CD4-positive, CD25-positive, alpha-beta regulatory T cell (primary cell): ENCODE results near the gene P3H2. TPM values are rescaled to one million over a fixed set of nuclear protein-coding genes. Genes with fewer than 3 reads are reported as not detected.

Source experiments
- ATAC-seq, 2 donors: fragments of 150-1000 bp; cut with Tn5 transposase; one replicate each; pipeline ENCODE4 v1.10.0; 2021; ENCODE audit warnings: low read depth in 2 of 2, moderate number of reproducible peaks in 2 of 2, moderate library complexity in 1 of 2
- DNase-seq, 3 donors: peaks; one replicate each; pipeline versions ENCODE4 v3.0.0 to v3.0.0-alpha.2; 2012 to 2022; ENCODE audit warnings: mixed read lengths in 1 of 3
- H3K27ac ChIP-seq: one replicate; pipeline ENCODE4 v1.7.0; 2013; ENCODE audit warnings: mild to moderate bottlenecking, low read length; ENCODE audit not compliant: insufficient read depth, poor library complexity, severe bottlenecking
- H3K27me3 ChIP-seq: one replicate; pipeline ENCODE4 v1.7.0; 2013; ENCODE audit warnings: low read length; ENCODE audit not compliant: control insufficient read depth, insufficient read depth
- H3K36me3 ChIP-seq: one replicate; pipeline ENCODE4 v1.7.0; 2013; ENCODE audit warnings: mild to moderate bottlenecking, low read length, moderate library complexity; ENCODE audit not compliant: control insufficient read depth, insufficient read depth
- H3K4me1 ChIP-seq: 2 replicates; pipeline ENCODE4 v1.7.0; 2013; ENCODE audit warnings: mild to moderate bottlenecking, low read length; ENCODE audit not compliant: insufficient read depth, control insufficient read depth, poor library complexity, severe bottlenecking
- H3K4me3 ChIP-seq: one replicate; pipeline ENCODE4 v1.7.0; 2013; ENCODE audit warnings: low read depth, mild to moderate bottlenecking, low read length, moderate library complexity
- H3K9me3 ChIP-seq, 2 experiments: 1 replicate in 1 of 2; 2 replicates in 1 of 2; pipeline ENCODE4 v1.7.0; 2013; ENCODE audit warnings: low read length in 2 of 2, mild to moderate bottlenecking in 1 of 2, moderate library complexity in 1 of 2; ENCODE audit not compliant: control insufficient read depth in 2 of 2
- H3K27ac Mint-ChIP-seq, 3 donors: one replicate each; pipeline ENCODE4 v1.8.0; 2020 to 2022; ENCODE audit warnings: mild to moderate bottlenecking in 3 of 3, mixed read lengths in 3 of 3, moderate library complexity in 2 of 3
- H3K27me3 Mint-ChIP-seq: one replicate; pipeline ENCODE4 v1.8.0; 2022; ENCODE audit warnings: mild to moderate bottlenecking, mixed read lengths
- H3K36me3 Mint-ChIP-seq: one replicate; pipeline ENCODE4 v1.8.0; 2020; ENCODE audit warnings: mixed read lengths
- H3K4me1 Mint-ChIP-seq, 4 donors: one replicate each; pipeline ENCODE4 v1.8.0; 2020 to 2022; ENCODE audit warnings: mixed read lengths in 4 of 4, mild to moderate bottlenecking in 1 of 4
- H3K4me3 Mint-ChIP-seq, 4 donors: one replicate each; pipeline ENCODE4 v1.8.0; 2020 to 2022; ENCODE audit warnings: mild to moderate bottlenecking in 4 of 4, mixed read lengths in 4 of 4, moderate library complexity in 3 of 4
- H3K9me3 Mint-ChIP-seq, 7 donors: one replicate each; pipeline ENCODE4 v1.8.0; 2020 to 2022; ENCODE audit warnings: mixed read lengths in 7 of 7, mild to moderate bottlenecking in 3 of 7, moderate library complexity in 2 of 7
- polyA plus RNA-seq, 4 donors: library from polyadenylated mRNA; unstranded; fragments of 300-500 nt; fragmentation: Illumina TruSeq; gene quantifications; one replicate each; pipeline ENCODE4 v1.2.3, GENCODE V29; 2021
- total RNA-seq: library from RNA; stranded (reverse); gene quantifications from one replicate; pipeline ENCODE4 v1.2.3, GENCODE V29; 2022

P3H2 gene
- total and polyA plus RNA-seq, 5 donors from 2014 or later, result not detected

DNA sequence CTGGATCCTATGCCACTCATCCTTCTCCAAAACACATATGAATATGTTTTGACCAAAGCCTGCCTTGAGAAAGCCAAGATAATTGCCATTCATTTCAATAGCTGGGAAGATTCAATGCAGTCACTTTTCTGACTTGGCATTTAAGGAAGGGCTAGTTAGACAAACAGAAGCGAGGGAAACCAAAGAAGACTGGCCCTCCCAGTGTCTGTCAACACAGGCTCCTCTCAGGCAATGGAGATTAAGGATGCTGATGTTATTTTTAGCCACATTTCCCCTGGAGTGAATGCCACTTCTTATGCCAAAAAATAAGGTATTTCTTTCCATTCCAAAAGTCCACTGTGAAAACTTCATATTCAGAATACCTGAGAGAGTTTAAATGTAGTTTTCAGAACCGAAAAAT, 101.7 kb downstream of the P3H2 start:
- no peaks in the 10 kb centered on the region for H3K27me3 Mint-ChIP-seq
- no peaks in the 10 kb centered on the region for H3K4me1 ChIP-seq
- DNase-seq, result no peak

DNA sequence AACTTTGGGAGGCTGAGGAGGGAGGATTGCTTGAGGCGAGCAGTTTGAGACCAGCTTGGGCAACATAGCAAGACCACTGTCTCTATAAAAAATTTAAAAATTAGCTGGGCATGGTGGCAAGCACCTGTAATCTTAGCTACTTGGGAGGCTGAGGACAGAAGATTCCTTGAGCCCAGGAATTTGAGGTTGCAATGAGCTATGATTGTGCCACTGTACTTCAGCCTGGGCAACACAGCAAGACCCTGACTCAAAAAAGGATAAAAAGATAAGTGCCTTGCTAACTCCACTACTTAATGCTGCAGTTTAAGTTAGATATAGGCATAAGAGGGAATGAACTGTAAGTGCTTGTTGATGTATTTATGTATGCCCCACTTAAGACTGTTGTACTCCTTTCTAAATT, 102.2 kb downstream of the P3H2 start:
- no peak overlapping the region for H3K4me3 Mint-ChIP-seq
- DNase-seq (no peak), ATAC-seq (no peak)
- no peak overlapping the region for H3K4me3 ChIP-seq
- peaks cover 2% of the 10 kb centered on the region for H3K27me3 ChIP-seq
- H3K27ac Mint-ChIP-seq, result no peak overlapping the region
- peaks cover 0 to 2% (median 0%) of the 10 kb centered on the region in 7 donors for H3K9me3 Mint-ChIP-seq
- H3K27ac ChIP-seq, result no peak overlapping the region
- H3K4me1 ChIP-seq, result no peaks in the 10 kb centered on the region
- no peaks in the 10 kb centered on the region for H3K36me3 Mint-ChIP-seq
- no peaks in the 10 kb centered on the region for H3K27me3 Mint-ChIP-seq
- H3K36me3 ChIP-seq, result no peaks in the 10 kb centered on the region
- no peaks in the 10 kb centered on the region for H3K4me1 Mint-ChIP-seq
- no peaks in the 10 kb centered on the region for H3K9me3 ChIP-seq

More for the DNA sequence above, 101.7 kb downstream of the P3H2 start:
- Histone ChIP-seq H3K4me3 (no peak overlapping the region), H3K9me3 (no peaks in the 10 kb centered on the region), H3K27me3 (peaks cover 2% of the 10 kb centered on the region), H3K27ac (no peak overlapping the region), H3K36me3 (no peaks in the 10 kb centered on the region)
- H3K27ac Mint-ChIP-seq, result no peak overlapping the region
- H3K4me1 Mint-ChIP-seq, result no peaks in the 10 kb centered on the region
- peaks cover 0 to 2% (median 0%) of the 10 kb centered on the region in 7 donors for H3K9me3 Mint-ChIP-seq
- H3K36me3 Mint-ChIP-seq, result no peaks in the 10 kb centered on the region
- no peak overlapping the region for H3K4me3 Mint-ChIP-seq
- ATAC-seq, result no peak

- H3K4me1 Mint-ChIP-seq, result no peaks in the 10 kb centered on the region
- Histone ChIP-seq H3K27me3 (peaks cover 2% of the 10 kb centered on the region), H3K4me3 (no peak overlapping the region), H3K4me1 (no peaks in the 10 kb centered on the region), H3K9me3 (no peaks in the 10 kb centered on the region), H3K27ac (no peak overlapping the region), H3K36me3 (no peaks in the 10 kb centered on the region)
- H3K27ac Mint-ChIP-seq, result no peak overlapping the region
- H3K27me3 Mint-ChIP-seq, result no peaks in the 10 kb centered on the region
- H3K4me3 Mint-ChIP-seq, result no peak overlapping the region
- peaks cover 0 to 2% (median 0%) of the 10 kb centered on the region in 7 donors for H3K9me3 Mint-ChIP-seq
- no peaks in the 10 kb centered on the region for H3K36me3 Mint-ChIP-seq
- no peak for DNase-seq
- ATAC-seq, result no peak
Observed at GRCh38 chr3:190017521-190018288, 103.0 kb downstream of the P3H2 start.

DNA sequence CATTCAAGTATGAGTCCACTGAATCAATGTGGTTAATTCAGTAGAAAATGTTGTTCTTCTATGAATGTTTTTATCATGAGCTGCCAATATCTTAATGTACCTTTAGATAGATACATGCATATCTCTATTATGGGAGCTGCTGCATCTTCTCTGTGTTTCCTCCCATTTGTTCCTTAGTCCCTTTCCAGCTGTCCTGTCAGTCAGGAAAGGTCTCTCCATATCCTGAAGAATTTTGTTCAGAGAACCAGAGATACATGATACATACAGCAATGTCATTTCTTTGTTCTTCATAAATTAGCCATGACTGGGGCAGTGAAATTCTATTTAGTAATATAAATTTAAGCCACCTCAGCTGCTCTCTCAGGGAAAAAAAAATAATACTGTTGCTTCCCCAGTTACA, 103.7 kb downstream of the P3H2 start:
- Histone ChIP-seq H3K27ac (no peak overlapping the region), H3K9me3 (no peaks in the 10 kb centered on the region), H3K27me3 (peaks cover 2% of the 10 kb centered on the region), H3K4me1 (no peaks in the 10 kb centered on the region), H3K36me3 (no peaks in the 10 kb centered on the region), H3K4me3 (no peak overlapping the region)
- Mint-ChIP-seq H3K4me1 (no peaks in the 10 kb centered on the region), H3K4me3 (no peak overlapping the region), H3K27ac (no peak overlapping the region), H3K27me3 (no peaks in the 10 kb centered on the region), H3K9me3 (peaks cover 0 to 2% (median 0%) of the 10 kb centered on the region in 7 donors), H3K36me3 (no peaks in the 10 kb centered on the region)
- DNase-seq (no peak), ATAC-seq (no peak)

- H3K4me1 Mint-ChIP-seq, result no peaks in the 10 kb centered on the region
- Histone ChIP-seq H3K27me3 (peaks cover 2% of the 10 kb centered on the region), H3K9me3 (no peaks in the 10 kb centered on the region), H3K4me3 (no peak overlapping the region), H3K36me3 (no peaks in the 10 kb centered on the region), H3K27ac (no peak overlapping the region), H3K4me1 (no peaks in the 10 kb centered on the region)
- H3K4me3 Mint-ChIP-seq, result no peak overlapping the region
- peaks cover 0 to 2% (median 0%) of the 10 kb centered on the region in 7 donors for H3K9me3 Mint-ChIP-seq
- no peaks in the 10 kb centered on the region for H3K36me3 Mint-ChIP-seq
- ATAC-seq, result no peak
- no peaks in the 10 kb centered on the region for H3K27me3 Mint-ChIP-seq
- no peak overlapping the region for H3K27ac Mint-ChIP-seq
- no peak for DNase-seq
Observed at GRCh38 chr3:190014940-190015339, 105.8 kb downstream of the P3H2 start.

DNA sequence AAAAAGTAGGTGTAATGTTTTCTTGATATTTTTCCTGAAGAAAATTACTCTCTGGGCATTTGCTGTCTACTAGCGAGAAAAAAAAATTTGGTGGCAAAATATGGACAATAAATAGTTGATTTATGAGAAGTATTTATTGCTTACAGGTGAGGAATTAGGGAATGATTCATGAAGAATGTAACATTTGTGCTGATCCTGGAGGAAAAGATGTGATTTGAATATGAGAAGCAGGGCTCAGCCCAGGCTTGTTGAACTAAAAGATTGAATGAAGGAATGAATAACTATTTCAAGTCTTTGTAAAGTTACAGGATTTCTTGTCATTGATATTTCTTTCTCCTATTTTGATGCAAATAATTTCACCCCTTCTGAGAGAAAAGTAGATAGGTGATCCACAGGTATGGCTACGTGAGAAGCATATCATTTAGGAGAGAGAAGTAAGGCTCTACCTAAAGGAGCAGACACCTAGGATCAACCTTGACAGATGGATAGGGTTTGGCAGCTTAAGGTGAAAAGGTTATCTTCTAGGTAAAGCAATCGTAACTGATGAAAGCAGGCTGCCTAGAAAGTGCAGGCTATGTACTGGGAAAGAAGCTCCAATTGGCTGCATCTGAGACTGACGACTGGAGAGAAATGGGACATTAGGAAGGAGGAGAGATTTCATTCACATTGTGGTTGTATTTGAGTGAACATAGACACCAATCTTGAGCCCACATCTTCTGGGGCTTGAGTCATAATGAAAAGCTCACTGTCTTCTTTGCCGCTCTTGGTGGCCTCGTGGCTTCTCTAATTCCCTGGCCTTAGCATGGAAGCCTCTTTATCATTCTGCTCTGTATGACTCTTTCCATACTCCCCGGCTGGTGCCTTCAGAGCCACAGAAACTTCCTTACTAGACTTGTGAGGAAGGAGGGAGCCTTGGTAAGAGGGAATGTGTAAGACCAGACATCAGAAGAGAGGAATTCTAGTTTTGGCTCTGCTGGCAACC, 106.5 kb downstream of the P3H2 start:
- Histone ChIP-seq H3K9me3 (no peaks in the 10 kb centered on the region), H3K36me3 (no peaks in the 10 kb centered on the region), H3K4me1 (no peaks in the 10 kb centered on the region), H3K4me3 (no peak overlapping the region), H3K27ac (no peak overlapping the region), H3K27me3 (peaks cover 2% of the 10 kb centered on the region)
- no peak for ATAC-seq
- peaks cover 0 to 2% (median 0%) of the 10 kb centered on the region in 7 donors for H3K9me3 Mint-ChIP-seq
- no peak overlapping the region for H3K4me3 Mint-ChIP-seq
- DNase-seq, result no peak
- no peaks in the 10 kb centered on the region for H3K4me1 Mint-ChIP-seq
- no peaks in the 10 kb centered on the region for H3K36me3 Mint-ChIP-seq
- no peaks in the 10 kb centered on the region for H3K27me3 Mint-ChIP-seq
- peak overlapping the region in 1 of 3 donors; percentile 34 for H3K27ac Mint-ChIP-seq

- H3K4me3 Mint-ChIP-seq, result no peak overlapping the region
Observed at GRCh38 chr3:190012784-190013183, 107.9 kb downstream of the P3H2 start.

More at GRCh38 chr3:190012784-190013183, 107.9 kb downstream of the P3H2 start:
- Mint-ChIP-seq H3K36me3 (no peaks in the 10 kb centered on the region), H3K4me1 (no peaks in the 10 kb centered on the region), H3K27ac (no peak overlapping the region), H3K9me3 (peaks cover 0 to 2% (median 0%) of the 10 kb centered on the region in 7 donors), H3K27me3 (no peaks in the 10 kb centered on the region)
- Histone ChIP-seq H3K27ac (no peak overlapping the region), H3K4me1 (no peaks in the 10 kb centered on the region), H3K27me3 (peaks cover 2% of the 10 kb centered on the region), H3K36me3 (no peaks in the 10 kb centered on the region), H3K4me3 (no peak overlapping the region), H3K9me3 (no peaks in the 10 kb centered on the region)
- DNase-seq, result no peak
- no peak for ATAC-seq
